GM21717 (cell line): Measurements from ENCODE around the gene GTF3A.

Source experiments
- ATAC-seq: cut with Tn5 transposase; IDR thresholded peaks from one replicate; pipeline ENCODE4 v1.9.1; 2021; ENCODE audit warnings: mild to moderate bottlenecking, moderate library complexity; ENCODE audit not compliant: unreplicated experiment

The GTF3A gene

DNA sequence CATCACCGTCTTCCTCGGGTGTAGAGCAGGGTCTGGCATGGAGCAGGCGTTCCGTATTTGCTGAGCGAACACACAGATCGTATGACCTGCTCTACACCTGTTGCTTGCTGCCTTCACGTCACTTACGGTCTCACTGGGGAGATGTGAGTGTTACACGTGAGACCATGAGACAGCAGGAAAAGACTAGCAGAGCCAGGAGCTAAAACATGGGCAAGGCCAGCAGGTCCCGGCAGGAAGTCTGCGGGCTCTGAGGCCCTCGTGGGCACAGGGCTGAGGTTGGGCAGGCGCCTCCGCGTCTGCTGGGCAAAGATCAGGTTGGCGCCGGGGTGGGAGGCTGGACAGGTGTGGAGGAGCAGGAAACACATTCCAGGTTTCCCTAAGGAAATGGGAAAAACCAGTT, 19.7 kb upstream of the GTF3A start:
- ATAC-seq: no peak

DNA sequence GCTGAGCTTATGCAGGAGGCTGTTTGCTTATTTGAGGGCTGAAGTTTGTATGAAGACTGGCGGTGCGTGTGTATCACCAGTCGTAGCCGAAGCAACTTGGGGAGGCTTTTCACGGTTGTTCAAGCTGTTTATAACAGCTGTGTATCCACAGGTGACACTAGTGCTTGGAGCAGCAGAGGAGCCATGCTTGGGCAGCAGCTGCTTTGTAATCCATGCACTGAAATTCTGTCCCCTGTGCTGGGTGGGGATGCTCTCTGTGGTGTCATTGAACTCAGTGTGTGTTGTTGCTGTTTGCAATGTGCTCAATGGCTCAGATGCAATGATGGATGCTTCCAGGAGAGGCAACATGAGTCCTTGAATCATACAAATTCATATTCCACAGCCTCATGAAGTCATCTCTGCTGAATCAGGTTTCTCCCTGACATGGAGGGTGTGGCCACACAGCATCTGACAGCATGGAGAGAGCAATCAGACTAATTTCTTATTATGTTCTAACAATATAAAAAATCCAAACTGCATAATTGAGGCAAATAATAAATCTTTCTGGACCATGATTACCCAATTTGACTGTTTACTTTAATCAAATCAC, 18.8 kb upstream of the GTF3A start:
- ATAC-seq: no peak

DNA sequence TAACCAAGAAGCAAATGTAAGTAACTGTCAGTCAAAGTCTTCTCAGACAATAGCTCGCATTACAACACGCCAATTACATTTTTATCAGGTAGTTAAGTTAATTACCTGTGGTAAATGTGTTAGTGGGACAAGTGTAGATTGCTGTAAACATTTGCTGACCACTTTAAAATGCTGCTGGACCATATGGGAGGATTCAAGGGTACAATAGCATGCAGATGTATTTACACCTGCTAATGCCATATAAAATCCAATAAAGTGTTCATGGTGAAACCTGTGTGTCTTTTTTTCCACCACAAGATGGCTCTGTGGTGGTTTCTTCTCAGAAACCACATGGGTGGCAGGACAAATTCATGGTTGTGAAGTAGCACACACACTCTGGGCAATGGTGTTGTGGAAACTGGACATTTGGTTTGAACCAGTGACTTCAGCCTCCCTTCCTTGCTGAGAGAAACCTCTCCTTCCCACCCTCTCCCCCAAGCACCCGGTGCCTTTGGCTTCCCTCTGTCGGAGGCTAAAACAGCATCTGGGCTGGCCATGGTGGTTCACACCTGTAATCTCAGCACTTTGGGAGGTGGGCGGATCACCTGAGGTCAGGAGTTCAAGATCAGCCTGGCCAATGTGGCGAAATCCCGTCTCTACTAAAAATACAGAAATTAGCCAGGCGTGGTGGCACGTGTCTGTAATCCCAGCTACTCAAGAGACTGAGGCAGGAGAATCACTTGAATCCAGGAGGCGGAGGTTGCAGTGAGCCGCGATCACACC, 18.1 kb upstream of the GTF3A start:
- no peak for ATAC-seq

DNA sequence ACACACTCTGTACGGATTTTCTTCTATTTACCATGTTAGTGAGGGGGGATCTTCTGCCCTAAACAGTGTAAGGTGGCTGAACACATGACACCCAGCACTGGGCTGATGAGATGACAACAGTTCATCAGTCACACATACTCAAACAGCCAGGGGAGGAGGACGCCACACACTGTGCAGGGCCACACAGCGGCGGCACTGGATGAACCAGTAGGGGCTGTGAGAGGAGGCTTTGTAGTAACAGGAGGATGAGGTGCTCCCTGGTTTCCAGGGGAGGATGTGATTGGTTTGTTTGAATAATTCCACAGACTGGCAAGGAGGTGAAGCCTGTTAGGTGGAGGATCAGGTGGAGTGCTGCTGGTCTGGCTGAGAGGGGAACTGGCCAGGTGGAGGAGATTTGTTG, 16.3 kb upstream of the GTF3A start:
- ATAC-seq: no peak

DNA sequence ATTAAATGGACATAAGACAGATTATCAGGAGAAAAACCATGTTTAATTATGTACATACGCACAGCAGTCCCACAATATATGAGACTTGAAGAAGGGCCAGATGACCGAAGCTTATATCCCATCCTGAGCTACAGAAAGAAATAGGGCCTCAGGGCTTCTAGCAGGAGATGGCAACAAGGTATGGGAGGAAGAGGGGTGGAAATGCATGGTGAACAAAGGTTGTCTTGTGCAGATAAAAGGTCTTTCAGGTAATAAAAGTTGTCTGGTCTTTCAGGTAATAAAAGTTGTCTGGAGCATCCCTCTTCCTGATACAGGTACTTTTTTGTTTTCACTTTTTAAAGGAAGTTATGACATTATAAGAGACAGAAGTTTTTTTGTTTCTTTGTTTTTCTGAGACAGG, 15.4 kb upstream of the GTF3A start:
- no peak for ATAC-seq

DNA sequence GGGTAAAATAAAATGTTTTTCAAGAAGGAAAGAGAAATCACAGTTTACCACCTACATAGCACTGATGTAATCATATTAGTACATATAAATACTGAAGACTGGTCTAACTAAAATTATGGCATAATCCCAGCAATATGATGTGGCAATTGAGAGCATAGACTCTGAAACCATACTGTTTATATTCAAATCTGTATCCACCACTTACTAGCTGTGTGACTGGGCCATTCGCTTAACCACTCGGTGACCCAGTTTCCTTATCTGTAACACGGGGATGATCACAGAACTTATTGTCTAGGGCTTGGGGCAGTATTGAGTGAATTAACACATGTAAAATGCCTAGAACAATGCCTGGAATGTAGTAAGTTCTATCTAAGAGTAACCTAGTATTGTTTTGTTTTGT, 13.1 kb upstream of the GTF3A start:
- no peak for ATAC-seq

DNA sequence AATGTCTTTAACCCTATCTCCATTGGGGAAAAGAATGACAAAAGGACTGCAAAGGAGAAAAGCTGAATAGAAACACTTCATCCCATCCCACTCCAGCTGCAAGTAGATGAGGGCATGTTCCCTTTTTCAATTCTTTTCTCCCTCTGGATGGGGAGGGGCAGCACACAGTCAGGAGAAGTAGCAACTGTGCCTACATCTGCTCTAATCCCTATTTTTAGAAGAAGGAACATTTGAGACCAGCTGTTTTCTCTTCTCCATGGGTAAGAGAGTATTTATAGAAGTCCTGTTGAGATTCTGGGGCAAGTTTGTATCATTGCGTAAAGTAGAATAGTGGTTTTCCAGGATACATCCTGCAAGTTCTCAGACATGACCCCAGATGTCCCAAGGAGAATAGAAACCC, 9.3 kb upstream of the GTF3A start:
- ATAC-seq: no peak

DNA sequence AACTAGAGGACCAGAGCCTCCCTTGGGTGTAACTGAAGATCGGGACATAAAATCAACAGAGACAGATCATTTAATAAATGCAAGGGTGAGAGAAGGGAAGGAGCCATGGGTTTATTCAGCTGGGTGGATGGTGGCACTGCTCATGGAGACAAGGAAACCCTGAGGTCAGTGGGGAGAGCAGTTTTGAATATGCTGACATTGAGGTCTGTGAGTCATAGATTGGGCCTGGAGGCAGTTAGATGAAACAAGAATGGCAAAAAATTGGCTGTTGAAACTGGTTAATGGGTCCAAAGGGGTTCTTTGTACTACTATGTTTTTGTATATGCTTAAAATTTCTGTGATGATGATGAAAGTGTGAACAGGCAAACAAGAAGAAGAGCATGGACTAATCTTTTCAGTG, 5.1 kb upstream of the GTF3A start:
- ATAC-seq: no peak

DNA sequence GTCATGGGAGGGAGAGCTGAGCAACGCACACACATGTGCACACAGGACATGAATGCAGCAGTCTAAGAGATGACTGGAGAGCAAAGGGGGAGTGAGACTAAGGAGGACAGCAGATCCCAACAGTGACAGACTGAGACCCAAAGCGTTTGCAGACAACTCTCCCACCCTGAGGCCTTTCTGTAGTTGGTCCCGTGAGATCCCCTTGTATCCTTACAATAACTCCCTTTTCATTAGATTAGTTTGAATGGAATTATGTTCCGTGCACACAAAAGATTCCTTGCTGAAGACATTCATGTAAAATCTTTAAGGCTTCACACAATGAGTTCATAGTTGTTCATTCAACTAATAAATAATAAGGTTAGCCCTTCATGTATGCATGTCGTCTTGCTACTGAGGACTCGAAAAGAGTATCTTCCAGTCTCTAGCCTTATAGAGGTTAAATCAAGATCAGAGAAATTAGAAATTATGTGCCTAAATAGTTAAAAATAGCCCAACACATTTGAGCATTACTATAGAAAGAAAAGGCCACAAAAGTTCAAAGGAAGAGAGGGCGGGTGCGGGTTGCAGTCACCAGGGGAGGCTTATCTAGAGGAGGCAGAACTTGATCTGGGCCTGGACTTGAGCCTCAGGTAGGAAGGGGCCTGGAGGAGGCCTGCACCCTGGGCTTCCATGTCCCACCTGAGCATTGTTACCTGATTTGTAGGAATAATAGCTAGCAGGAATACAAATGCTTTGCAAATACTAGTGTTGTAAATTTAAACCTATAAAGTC, 3.1 kb upstream of the GTF3A start:
- no peak for ATAC-seq

DNA sequence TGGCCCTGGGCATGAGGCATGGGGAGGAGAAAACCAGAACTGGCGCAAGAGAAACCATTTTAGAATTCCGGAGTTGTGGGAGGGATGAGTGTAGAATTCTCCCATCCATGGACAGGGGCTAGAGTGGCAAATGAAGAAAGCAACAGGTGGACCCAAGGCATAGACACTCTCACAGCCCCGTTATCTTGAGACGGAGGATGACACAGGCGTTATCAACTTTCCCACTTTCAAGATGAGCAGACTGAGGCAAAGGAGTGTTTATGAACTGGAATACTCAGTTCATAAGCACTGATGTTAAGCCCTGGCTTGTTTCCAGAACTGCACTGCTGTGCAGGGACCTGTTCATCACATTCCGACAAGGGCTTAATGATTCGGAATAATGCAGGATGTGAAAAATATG, 1.1 kb upstream of the GTF3A start:
- ATAC-seq: no peak

DNA sequence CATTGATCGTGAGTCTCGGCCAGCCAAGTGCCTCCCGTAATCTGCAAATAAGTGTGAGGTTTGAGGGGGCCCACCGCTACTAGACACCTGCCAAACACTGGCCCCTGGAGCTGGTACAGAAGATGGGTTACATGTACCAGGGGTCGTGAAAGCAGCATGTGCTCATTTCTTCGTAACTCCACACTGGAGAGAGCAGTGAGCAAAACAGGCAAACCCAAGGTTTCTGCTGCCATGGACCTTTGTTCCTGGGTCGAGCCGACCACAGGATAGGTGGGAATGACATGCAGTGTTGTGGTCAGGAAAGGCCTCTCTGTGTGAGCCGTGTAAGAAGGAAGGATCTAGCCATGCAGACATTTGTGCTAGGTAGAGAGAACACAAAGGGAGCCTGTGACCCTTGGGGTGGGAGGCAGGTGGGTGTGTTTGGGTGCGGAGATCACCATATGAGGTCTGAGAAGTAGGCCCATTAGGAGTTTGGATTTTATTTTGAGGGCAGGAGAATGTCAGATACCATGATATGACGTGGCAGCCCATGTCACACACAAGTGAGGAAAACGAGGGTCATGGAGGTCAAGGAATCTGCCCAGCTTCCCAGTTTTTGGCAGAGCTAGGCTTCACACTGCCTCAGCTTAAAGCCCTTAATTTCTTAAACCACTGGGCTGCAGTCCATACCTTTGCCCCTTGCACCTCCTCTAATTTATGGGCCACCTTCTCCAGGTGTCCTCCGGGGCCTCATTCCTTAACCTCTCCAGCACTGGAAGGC, 919 bp downstream of the GTF3A start:
- no peak for ATAC-seq

DNA sequence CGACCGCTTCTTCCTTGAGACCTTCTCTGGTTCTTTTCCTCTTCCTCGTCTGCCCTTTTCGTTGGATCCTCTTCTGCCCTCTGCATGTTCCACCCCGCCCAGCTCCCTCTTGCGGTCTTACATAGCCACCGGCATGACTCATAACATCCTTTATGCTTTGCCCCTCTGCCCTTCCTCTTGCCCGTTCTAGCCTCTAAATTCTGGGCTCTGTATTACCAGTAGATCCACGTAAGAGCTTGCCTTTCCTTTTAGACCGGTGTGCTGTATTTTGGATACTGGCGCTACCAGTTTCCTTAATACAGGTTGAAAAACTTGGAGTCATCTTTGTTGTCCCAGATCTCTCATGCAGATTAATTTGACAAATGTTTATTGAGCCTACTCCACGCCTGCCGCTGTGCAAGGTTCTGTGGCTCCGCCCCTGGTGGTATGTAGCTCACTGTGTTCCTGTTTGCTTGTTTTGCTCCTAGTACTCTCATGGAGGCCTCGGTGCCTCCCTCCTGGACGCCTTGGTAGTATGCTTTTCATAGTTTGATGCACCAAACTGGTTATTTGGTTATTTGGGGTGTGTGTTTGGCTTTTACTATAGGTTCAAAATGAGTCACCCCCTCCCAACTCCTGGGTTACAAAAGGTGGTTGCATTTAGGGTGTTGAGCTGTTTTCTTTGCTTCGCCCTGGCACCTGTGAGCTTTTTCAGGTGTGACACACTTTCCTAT, 1.7 kb downstream of the GTF3A start:
- ATAC-seq: peak; percentile 57

DNA sequence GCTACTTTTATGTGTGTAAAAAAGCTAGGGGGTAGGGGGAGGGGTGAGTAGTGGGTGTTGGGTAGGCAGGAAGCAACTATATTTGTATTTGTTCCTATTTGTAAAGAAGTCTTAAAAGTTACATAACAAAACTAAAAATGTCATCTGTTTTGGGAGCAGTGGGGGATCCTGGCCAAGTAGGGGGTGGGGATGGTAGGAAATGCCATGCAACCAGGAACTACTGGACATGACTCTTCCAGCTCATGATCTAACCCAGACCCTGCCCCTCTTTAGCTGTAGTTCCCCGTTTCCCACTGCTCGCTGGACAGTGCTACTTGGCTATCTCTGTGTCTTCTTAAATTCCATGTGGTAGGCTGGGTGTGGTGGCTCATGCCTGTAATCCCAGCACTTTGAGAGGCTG, 3.2 kb downstream of the GTF3A start:
- no peak for ATAC-seq

DNA sequence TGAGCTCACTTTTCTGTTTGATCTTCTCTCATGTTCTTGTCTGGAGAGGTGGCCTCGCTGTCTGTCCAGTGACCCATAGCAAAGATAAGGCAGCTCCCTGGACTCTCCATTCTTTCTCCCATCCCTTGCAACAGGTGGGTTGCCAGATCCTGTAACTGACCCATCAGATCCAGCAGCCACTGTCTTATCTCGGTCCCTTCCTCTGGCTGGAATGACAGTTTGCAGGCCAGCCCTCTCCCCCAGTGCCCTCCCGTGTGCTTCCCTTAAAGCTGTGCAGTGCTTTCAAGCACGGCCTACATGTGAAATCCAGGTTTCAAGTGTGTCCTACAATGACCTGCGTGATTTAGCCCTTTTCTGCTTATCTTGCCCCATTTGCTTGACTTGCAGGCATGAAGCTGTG, 3.7 kb downstream of the GTF3A start:
- ATAC-seq: no peak

DNA sequence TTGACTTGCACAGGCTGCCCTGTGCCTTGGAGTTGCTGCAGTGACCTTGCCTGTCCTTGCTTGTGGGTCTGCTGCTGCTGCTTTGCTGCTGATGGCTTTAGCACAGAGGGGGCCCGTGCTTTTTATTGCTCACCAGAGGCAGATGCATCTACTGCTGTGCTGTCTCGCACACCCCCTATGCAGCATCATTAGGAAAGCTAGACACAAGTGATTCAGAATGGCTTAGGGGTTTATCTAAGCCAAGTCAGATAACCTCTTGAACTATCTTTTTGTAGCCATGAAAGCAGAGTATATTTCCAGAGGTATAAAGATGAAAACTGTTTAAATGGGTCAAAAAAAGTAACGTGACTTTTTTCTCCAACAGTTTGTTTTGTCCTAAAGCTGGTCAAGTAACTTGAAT, 7.8 kb downstream of the GTF3A start:
- no peak for ATAC-seq

DNA sequence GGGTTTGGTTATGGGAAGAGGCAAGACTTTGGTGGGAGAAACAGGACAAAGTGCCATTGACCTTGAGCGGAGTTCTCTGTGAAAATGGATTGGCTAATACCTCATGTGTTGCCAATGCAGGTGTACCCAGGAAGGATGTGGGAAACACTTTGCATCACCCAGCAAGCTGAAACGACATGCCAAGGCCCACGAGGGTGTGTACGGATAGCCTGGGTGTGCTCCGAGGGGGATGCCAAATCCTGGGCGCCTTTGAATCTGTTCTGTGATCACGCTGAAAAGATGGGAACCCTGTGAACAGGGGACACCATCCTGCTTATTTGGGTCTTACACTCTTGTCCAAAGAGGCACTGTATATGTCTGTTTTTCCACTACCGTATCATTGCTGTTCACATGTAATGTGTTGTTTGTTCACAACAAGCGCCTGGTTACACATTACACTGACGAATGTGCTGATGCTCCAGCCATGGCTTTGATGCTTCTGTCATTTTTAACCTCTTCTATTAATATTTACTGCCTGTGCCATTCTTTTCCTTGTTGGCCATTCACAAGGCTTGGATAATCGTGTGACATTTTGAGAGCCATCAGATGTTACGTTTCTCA, 8.3 kb downstream of the GTF3A start:
- ATAC-seq: no peak

DNA sequence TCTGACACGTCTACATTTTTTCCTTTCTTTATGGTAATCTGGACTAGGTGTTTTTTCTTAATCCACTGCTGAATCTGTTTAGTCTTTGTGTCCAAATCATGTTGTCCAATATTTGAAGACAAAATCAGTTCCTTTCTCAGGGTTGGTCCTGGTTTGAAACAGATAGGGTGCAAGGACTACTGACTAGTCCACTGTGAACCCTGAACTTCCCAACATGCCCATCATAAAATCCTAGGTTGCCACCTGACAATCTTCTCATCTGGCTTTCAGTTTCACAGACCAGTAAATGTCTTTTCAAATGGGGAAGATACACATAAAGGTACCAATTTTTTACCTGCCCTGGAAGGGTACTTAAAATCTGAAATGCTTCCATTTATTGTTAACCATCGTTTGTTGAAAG, 12.7 kb downstream of the GTF3A start:
- no peak for ATAC-seq

DNA sequence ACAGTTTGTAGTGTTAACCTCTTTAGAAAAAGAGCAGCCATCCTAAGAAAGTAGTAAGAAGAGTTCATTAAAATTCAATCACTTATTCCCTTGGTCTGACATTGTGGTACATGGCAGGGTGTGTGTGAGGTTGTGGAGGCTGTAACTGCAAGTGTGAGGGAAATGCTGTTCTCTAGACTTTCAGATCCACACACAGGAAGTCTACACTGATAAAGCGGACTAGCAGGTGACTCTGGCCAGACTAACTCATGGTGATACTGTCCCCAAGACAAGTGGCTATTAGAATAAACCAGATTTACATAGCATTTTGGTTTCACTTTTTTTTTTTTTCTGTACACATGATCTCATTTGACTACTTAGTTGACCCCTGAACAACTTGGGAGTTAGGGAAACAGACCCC, 16.0 kb downstream of the GTF3A start:
- ATAC-seq: no peak

DNA sequence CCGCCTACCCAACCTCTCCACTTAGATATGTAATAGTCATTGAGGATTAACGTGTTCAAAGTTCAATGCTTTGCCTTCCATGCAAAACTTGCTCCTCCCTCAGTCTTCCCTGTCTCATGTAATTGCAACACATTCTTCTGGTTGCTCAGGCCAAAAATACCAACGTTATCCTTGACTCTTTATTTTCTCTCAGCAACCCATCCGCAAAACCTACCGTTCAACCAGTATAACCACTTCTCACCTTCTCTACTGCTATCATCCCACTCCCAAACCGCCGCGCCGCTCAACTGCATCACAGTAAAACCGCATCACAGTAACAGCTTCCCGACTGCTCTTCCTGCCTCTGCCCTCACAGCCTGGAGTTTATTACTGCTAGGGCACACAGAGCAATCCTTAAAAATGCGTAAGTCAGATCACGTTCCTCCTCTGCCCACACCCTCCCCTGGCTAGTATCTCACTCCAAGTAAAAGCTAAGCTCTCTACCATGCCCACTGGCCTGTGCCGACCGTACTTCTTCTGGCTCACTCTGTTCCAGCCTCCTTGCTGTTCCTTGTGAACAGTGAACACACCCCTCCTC, 17.7 kb downstream of the GTF3A start:
- ATAC-seq: no peak

DNA sequence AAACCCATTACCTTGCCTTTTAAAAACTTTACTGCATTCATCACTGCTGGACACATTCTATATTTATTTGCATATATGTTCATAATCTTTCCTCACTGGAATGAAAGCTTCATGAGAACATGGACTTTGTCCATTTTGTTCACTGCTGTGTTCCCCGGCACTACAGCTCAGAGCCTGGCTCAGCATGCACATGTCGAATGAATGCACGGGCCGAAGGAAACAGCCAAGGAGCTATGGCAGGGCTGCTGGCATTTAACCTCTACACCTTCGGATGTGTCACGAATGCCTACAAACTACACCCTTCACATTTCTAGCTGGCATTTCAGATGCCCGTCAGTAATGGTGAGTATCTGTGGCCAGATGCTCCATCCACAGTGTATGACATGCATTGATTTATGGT, 18.4 kb downstream of the GTF3A start:
- ATAC-seq: no peak
